Neural crest cell (in vitro differentiated cells): ENCODE results near the gene CNNM1. TPM values are rescaled to one million over a fixed set of nuclear protein-coding genes. Genes with fewer than 3 reads are reported as not detected.

Source experiments
- DNase-seq: peaks from one replicate; pipeline ENCODE4 v3.0.0; 2021; ENCODE audit warnings: low read depth, mixed read lengths, low spot score
- H3K27ac Mint-ChIP-seq: one replicate; pipeline ENCODE4 v1.8.0; 2021; ENCODE audit warnings: mild to moderate bottlenecking, mixed read lengths; ENCODE audit not compliant: unreplicated experiment
- H3K27me3 Mint-ChIP-seq: 2 replicates; pipeline ENCODE4 v1.8.0; 2021; ENCODE audit warnings: low read depth, mild to moderate bottlenecking, mixed read lengths
- H3K36me3 Mint-ChIP-seq: 2 replicates; pipeline ENCODE4 v1.8.0; 2021; ENCODE audit warnings: low read depth, mild to moderate bottlenecking, mixed read lengths
- H3K4me1 Mint-ChIP-seq: 2 replicates; pipeline ENCODE4 v1.8.0; 2021; ENCODE audit warnings: mixed read lengths
- H3K4me3 Mint-ChIP-seq: one replicate; pipeline ENCODE4 v1.8.0; 2021; ENCODE audit warnings: mild to moderate bottlenecking, mixed read lengths
- H3K9me3 Mint-ChIP-seq: 2 replicates; pipeline ENCODE4 v1.8.0; 2021; ENCODE audit warnings: mixed read lengths
- CTCF ChIP-seq: fragments of 200-600 bp; sonication (generic); conservative IDR thresholded peaks from 2 replicates; pipeline ENCODE4 v1.5.0; 2021; ENCODE audit warnings: antibody characterized with exemption, mild to moderate bottlenecking
- total RNA-seq: library from RNA; stranded (reverse); gene quantifications from 2 replicates; pipeline ENCODE4 v1.2.1, GENCODE V29; 2021

The CNNM1 gene
- total RNA-seq, 1 donor from 2014 or later, result 2.0 TPM

DNA sequence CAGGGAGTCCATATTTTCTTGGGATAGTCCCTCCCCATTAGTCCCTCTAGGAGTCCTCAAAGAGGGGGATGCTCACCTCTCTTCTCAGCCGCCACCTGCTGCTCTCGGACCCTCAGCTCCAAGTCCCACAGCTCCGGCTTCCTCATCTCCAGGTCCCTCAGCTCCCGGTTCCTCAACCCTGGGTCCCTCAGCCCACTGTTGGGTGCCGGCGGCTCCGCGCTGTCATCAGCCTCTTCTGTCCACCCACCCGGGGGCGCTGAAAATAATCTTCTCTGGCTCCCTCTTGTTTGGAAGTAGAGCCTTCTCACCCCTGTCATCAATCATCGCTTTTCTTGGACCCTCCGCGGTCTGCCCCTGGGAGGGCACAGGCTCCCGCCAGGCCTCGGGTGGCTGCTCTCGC, 13.3 kb upstream of the CNNM1 start:
- H3K27ac Mint-ChIP-seq, result no peak overlapping the region
- H3K36me3 Mint-ChIP-seq, result no peaks in the 10 kb centered on the region
- no peak overlapping the region for H3K4me3 Mint-ChIP-seq
- peaks cover 14% of the 10 kb centered on the region for H3K27me3 Mint-ChIP-seq
- H3K4me1 Mint-ChIP-seq, result no peaks in the 10 kb centered on the region
- no peak for TF ChIP-seq CTCF
- peaks cover 2% of the 10 kb centered on the region for H3K9me3 Mint-ChIP-seq
- no peak for DNase-seq

- Mint-ChIP-seq H3K27me3 (peaks cover 17% of the 10 kb centered on the region), H3K9me3 (peaks cover 2% of the 10 kb centered on the region), H3K4me3 (no peak overlapping the region), H3K36me3 (no peaks in the 10 kb centered on the region), H3K27ac (no peak overlapping the region), H3K4me1 (no peaks in the 10 kb centered on the region)
- DNase-seq, result no peak
- no peak for TF ChIP-seq CTCF
These were observed 12.8 kb upstream of the CNNM1 start for GRCh38 chr10:99316374-99316773.

DNA sequence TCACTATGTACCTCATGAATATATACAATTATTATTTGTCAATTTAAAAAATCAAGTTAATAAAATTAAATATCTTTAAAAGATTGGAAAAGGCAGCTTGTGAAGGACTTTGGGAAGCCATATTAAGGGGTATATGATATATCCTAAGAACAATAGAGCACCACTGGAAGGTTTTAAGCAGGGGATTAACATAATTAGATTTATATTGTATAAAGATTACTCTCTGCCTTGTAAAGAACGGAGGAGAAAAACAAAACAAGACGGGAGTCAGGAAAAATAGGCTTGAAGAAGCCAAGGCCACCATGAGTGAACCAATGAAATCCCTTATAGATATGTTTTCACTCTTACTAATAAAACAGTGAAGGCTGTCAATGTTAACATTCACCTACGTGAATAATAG, 11.1 kb upstream of the CNNM1 start:
- no peak for DNase-seq
- Mint-ChIP-seq H3K9me3 (no peaks in the 10 kb centered on the region), H3K36me3 (no peaks in the 10 kb centered on the region), H3K4me3 (no peak overlapping the region), H3K27me3 (peaks cover 26% of the 10 kb centered on the region), H3K27ac (no peak overlapping the region), H3K4me1 (no peaks in the 10 kb centered on the region)
- no peak for TF ChIP-seq CTCF

DNA sequence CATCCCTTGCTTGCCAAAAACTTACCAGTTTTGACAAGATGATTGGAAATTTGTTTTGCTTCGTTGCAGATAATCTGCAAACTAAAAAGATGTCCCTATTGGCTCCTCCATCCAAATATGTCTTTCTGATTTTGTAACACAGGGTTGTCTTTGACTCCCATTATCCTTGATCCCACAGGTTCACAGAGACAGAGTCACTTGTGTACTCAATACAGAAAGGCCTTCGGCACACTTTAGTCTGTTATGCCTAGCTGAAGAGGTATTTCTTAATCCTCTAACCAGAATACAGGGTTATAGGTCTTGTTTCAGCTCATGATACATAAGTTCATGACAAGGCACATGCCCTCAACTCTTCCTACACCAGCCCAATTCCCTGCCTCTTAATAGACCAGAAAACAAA, 10.7 kb upstream of the CNNM1 start:
- no peak for DNase-seq
- Mint-ChIP-seq H3K27ac (no peak overlapping the region), H3K36me3 (no peaks in the 10 kb centered on the region), H3K4me1 (no peaks in the 10 kb centered on the region), H3K27me3 (peaks cover 29% of the 10 kb centered on the region), H3K4me3 (no peak overlapping the region), H3K9me3 (no peaks in the 10 kb centered on the region)
- no peak for TF ChIP-seq CTCF

GRCh38 chr10:99325281-99325680, 3.9 kb upstream of the CNNM1 start:
- Mint-ChIP-seq H3K9me3 (no peaks in the 10 kb centered on the region), H3K4me1 (peaks cover 4% of the 10 kb centered on the region), H3K27me3 (peaks cover 48% of the 10 kb centered on the region), H3K4me3 (no peak overlapping the region), H3K27ac (no peak overlapping the region), H3K36me3 (peaks cover 2% of the 10 kb centered on the region)
- DNase-seq, result no peak
- no peak for TF ChIP-seq CTCF

GRCh38 chr10:99326871-99327270, 2.3 kb upstream of the CNNM1 start:
- Mint-ChIP-seq H3K4me3 (no peak overlapping the region), H3K36me3 (peaks cover 2% of the 10 kb centered on the region), H3K27me3 (peaks cover 57% of the 10 kb centered on the region), H3K4me1 (peaks cover 7% of the 10 kb centered on the region), H3K27ac (no peak overlapping the region), H3K9me3 (no peaks in the 10 kb centered on the region)
- no peak for DNase-seq
- no peak for TF ChIP-seq CTCF
